Panc1 (cell line): ENCODE measurements around the gene REN. TPM values are rescaled to one million over a fixed set of nuclear protein-coding genes. Genes with fewer than 3 reads are reported as not detected.

ENCODE experiments used
- ATAC-seq: fragments of 200-7000 bp; cut with Tn5 transposase; 2 replicates; pipeline ENCODE4 v1.9.1; 2020; ENCODE audit warnings: mild to moderate bottlenecking, moderate library complexity
- BruUV-seq: library from RNA; stranded (reverse); fragments of 400-500 nt; replicated peaks from 2 replicates; lab custom pipeline; 2021; lab: Mats Ljungman, UMichigan
- CTCF ChIA-PET: fragments of 300-600 bp; sonication (Branson Sonifier 250); formaldehyde crosslinking; loops from one replicate; lab custom pipeline; 2022; ENCODE audit warnings: antibody characterized with exemption; lab: Charles Lee
- POLR2A ChIA-PET: fragments of 300-600 bp; sonication (Branson Sonifier 250); formaldehyde crosslinking; loops from one replicate; lab custom pipeline; 2022; ENCODE audit warnings: antibody characterized with exemption; lab: Charles Lee
- DNase-seq: peaks from one replicate; pipeline ENCODE4 v3.0.0-alpha.2; 2010; ENCODE audit warnings: low read depth, low spot score
- H3K27ac ChIP-seq: 2 replicates; pipeline ENCODE4 v1.5.1; 2011; ENCODE audit warnings: mild to moderate bottlenecking, low read length, inconsistent platforms
- H3K27me3 ChIP-seq: fragments of 200-500 bp; sonication (Bioruptor generic); 2 replicates; pipeline ENCODE4 v1.6.0; 2014; ENCODE audit warnings: low read length, inconsistent platforms; ENCODE audit not compliant: control insufficient read depth, insufficient read depth
- H3K36me3 ChIP-seq: fragments of 200-500 bp; sonication (Bioruptor generic); 2 replicates; pipeline ENCODE4 v1.5.1; 2014; ENCODE audit warnings: inconsistent platforms, mild to moderate bottlenecking, low read length, moderate library complexity; ENCODE audit not compliant: control insufficient read depth, insufficient read depth
- H3K4me1 ChIP-seq: 2 replicates; pipeline ENCODE4 v1.5.1; 2011; ENCODE audit warnings: inconsistent platforms, mild to moderate bottlenecking, low read length, moderate library complexity; ENCODE audit not compliant: control insufficient read depth, insufficient read depth
- H3K4me3 ChIP-seq, 2 experiments: 2 replicates each; pipeline ENCODE4 v1.5.1; 2011 to 2012; ENCODE audit warnings: low read depth in 2 of 2, low read length in 2 of 2, mild to moderate bottlenecking in 2 of 2, inconsistent platforms in 1 of 2, moderate library complexity in 1 of 2
- H3K9me3 ChIP-seq: fragments of 200-500 bp; sonication (Bioruptor generic); 2 replicates; pipeline ENCODE4 v1.5.1; 2014; ENCODE audit warnings: low read depth, mild to moderate bottlenecking, inconsistent platforms, low read length, moderate library complexity; ENCODE audit not compliant: control insufficient read depth, insufficient read depth
- CTCF ChIP-seq: fragments of 450-650 bp; IDR thresholded peaks from 2 replicates; pipeline ENCODE4 v1.5.1; 2017; ENCODE audit warnings: mild to moderate bottlenecking
- POLR2AphosphoS5 ChIP-seq: IDR thresholded peaks from 2 replicates; pipeline ENCODE4 v1.6.1; 2012; ENCODE audit warnings: mild to moderate bottlenecking, low read depth, low read length, moderate library complexity
- REST ChIP-seq, 2 experiments: IDR thresholded peaks; 2 replicates each; pipeline ENCODE4 v1.6.1; 2011 to 2012; ENCODE audit warnings: low read depth in 2 of 2, control low read depth in 1 of 2, low read length in 1 of 2, mild to moderate bottlenecking in 1 of 2, moderate library complexity in 1 of 2; ENCODE audit not compliant: insufficient read depth in 1 of 2
- SIN3A ChIP-seq: IDR thresholded peaks from 2 replicates; pipeline ENCODE4 v1.6.1; 2012; ENCODE audit warnings: low read depth, mild to moderate bottlenecking, low read length, moderate library complexity, borderline replicate concordance; ENCODE audit not compliant: insufficient read depth
- TCF7L2 ChIP-seq: IDR thresholded peaks from 2 replicates; pipeline ENCODE4 v1.6.1; 2011; ENCODE audit warnings: mild to moderate bottlenecking, low read depth, low read length, inconsistent platforms
- in situ Hi-C: cut with HindIII; loops from 2 replicates; pipeline ENCODE4 v1.10.0; 2016; ENCODE audit warnings: low sequenced_read_pairs, low pct_unique_long_range_greater_than_20kb
- intact Hi-C: fragments of 100-400 bp; cut with micrococcal nuclease; formaldehyde crosslinking; loops from one replicate; pipeline ENCODE4 v1.10.0; 2022; ENCODE audit not compliant: unreplicated experiment
- total RNA-seq: library from RNA; stranded (reverse); gene quantifications from one replicate; pipeline ENCODE4 v1.2.1, GENCODE V29; 2021; ENCODE audit not compliant: unreplicated experiment

The REN gene
- total RNA-seq, 1 experiment from 2014 or later: not detected

GRCh38 chr1:204188959-204189639, 23.0 kb upstream of the REN start:
- ATAC-seq (no peak), DNase-seq (no peak)
- H3K4me3 ChIP-seq: no peak overlapping the region
- H3K27me3 ChIP-seq: peaks cover 17% of the 10 kb centered on the region
- no peak overlapping the region for H3K27ac ChIP-seq
- no peaks in the 10 kb centered on the region for H3K9me3 ChIP-seq
- ChIA-PET CTCF (no interaction called here), POLR2A (no interaction called here)
- no peaks in the 10 kb centered on the region for H3K36me3 ChIP-seq
- BruUV-seq: no TSS peak
- TF ChIP-seq POLR2AphosphoS5 (no peak), SIN3A (no peak), CTCF (no peak), TCF7L2 (no peak), REST (IDR thresholded peaks at IDR 0.05; ENCODE audit: insufficient read depth in 1 of 2, low read depth in 2 of 2, low read length in 1 of 2) (no peak)
- intact Hi-C loops: no loop called here
- no peaks in the 10 kb centered on the region for H3K4me1 ChIP-seq
- in situ Hi-C loops: no loop called here

- ChIA-PET POLR2A (no interaction called here), CTCF (no interaction called here)
- Histone ChIP-seq H3K27me3 (peaks cover 15% of the 10 kb centered on the region), H3K36me3 (no peaks in the 10 kb centered on the region), H3K4me1 (no peaks in the 10 kb centered on the region), H3K9me3 (no peaks in the 10 kb centered on the region), H3K4me3 (no peak overlapping the region), H3K27ac (no peak overlapping the region)
- intact Hi-C loops (no loop called here), in situ Hi-C loops (no loop called here)
- BruUV-seq: no TSS peak
- TF ChIP-seq TCF7L2 (no peak), POLR2AphosphoS5 (no peak), REST (IDR thresholded peaks at IDR 0.05; ENCODE audit: insufficient read depth in 1 of 2, low read depth in 2 of 2, low read length in 1 of 2) (no peak), SIN3A (no peak), CTCF (no peak)
- DNase-seq (no peak), ATAC-seq (no peak)
Measured at GRCh38 chr1:204186597-204186996, 20.5 kb upstream of the REN start.
